H1 (cell line): ENCODE measurements around the gene DNAH10. TPM values are rescaled to one million over a fixed set of nuclear protein-coding genes. Genes with fewer than 3 reads are reported as not detected.

Experiments used
- SUZ12 ChIP-seq: fragments of 200-600 bp; sonication (generic); IDR thresholded peaks from 2 replicates; pipeline ENCODE4 v1.6.1; 2012; ENCODE audit warnings: mild to moderate bottlenecking, inconsistent platforms, low read length, moderate library complexity, mixed read lengths
- polyA plus RNA-seq, 7 experiments: library from polyadenylated mRNA; depleted of rRNA in 3 of 7; stranded (reverse) in 5 of 7; unstranded in 2 of 7; fragments of >200 nt in 5 of 7; fragments of 200-250 nt in 2 of 7; gene quantifications; 1 replicate in 5 of 7; 2 replicates in 1 of 7; 4 replicates in 1 of 7; pipeline versions ENCODE4 v1.2.1 to v1.2.3, GENCODE V29; 2011 to 2013; ENCODE audit warnings: missing spikeins in 2 of 7, mixed read lengths in 2 of 7
- total RNA-seq: library from RNA; stranded (reverse); fragmentation: NEBNext Ultra II Directional; extraction: Animal tissue kit (Norgen Biotek cat#: 25700); gene quantifications from 2 replicates; pipeline ENCODE4 v1.2.1, GENCODE V29; 2021
- TF ChIP-seq, protein P1 (sequence below): fragments of 300-600 bp; sonication (generic); IDR thresholded peaks from 2 replicates; pipeline ENCODE4 v1.7.1; 2012; ENCODE audit warnings: low read length, moderate library complexity, mild to moderate bottlenecking, inconsistent platforms; ENCODE audit not compliant: insufficient replicate concordance

Gene DNAH10
- total and polyA plus RNA-seq, 2 of the 8 experiments (the other 6 are each of a cell fraction or from before 2014, with no cell fraction given): 0.02 to 0.24 TPM

DNA sequence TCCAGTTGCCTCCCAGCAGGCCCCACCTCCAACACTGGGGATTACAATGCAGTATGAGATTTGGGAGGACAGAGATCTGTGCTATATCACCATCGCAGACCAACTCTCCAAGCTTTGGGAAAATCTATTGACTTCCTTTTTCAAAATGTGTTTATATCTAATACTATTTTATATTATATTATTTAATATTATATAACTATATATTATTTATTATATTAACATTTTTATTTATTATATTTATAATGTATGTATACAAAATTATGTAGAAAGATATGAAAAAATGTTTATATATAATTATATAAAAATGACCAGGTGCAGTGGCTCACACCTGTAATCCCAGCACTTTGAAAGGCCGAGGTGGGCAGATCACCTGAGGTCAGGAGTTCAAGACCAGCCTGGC, 36.4 kb downstream of the DNAH10 start (continued):
- TF ChIP-seq, protein P1, sequence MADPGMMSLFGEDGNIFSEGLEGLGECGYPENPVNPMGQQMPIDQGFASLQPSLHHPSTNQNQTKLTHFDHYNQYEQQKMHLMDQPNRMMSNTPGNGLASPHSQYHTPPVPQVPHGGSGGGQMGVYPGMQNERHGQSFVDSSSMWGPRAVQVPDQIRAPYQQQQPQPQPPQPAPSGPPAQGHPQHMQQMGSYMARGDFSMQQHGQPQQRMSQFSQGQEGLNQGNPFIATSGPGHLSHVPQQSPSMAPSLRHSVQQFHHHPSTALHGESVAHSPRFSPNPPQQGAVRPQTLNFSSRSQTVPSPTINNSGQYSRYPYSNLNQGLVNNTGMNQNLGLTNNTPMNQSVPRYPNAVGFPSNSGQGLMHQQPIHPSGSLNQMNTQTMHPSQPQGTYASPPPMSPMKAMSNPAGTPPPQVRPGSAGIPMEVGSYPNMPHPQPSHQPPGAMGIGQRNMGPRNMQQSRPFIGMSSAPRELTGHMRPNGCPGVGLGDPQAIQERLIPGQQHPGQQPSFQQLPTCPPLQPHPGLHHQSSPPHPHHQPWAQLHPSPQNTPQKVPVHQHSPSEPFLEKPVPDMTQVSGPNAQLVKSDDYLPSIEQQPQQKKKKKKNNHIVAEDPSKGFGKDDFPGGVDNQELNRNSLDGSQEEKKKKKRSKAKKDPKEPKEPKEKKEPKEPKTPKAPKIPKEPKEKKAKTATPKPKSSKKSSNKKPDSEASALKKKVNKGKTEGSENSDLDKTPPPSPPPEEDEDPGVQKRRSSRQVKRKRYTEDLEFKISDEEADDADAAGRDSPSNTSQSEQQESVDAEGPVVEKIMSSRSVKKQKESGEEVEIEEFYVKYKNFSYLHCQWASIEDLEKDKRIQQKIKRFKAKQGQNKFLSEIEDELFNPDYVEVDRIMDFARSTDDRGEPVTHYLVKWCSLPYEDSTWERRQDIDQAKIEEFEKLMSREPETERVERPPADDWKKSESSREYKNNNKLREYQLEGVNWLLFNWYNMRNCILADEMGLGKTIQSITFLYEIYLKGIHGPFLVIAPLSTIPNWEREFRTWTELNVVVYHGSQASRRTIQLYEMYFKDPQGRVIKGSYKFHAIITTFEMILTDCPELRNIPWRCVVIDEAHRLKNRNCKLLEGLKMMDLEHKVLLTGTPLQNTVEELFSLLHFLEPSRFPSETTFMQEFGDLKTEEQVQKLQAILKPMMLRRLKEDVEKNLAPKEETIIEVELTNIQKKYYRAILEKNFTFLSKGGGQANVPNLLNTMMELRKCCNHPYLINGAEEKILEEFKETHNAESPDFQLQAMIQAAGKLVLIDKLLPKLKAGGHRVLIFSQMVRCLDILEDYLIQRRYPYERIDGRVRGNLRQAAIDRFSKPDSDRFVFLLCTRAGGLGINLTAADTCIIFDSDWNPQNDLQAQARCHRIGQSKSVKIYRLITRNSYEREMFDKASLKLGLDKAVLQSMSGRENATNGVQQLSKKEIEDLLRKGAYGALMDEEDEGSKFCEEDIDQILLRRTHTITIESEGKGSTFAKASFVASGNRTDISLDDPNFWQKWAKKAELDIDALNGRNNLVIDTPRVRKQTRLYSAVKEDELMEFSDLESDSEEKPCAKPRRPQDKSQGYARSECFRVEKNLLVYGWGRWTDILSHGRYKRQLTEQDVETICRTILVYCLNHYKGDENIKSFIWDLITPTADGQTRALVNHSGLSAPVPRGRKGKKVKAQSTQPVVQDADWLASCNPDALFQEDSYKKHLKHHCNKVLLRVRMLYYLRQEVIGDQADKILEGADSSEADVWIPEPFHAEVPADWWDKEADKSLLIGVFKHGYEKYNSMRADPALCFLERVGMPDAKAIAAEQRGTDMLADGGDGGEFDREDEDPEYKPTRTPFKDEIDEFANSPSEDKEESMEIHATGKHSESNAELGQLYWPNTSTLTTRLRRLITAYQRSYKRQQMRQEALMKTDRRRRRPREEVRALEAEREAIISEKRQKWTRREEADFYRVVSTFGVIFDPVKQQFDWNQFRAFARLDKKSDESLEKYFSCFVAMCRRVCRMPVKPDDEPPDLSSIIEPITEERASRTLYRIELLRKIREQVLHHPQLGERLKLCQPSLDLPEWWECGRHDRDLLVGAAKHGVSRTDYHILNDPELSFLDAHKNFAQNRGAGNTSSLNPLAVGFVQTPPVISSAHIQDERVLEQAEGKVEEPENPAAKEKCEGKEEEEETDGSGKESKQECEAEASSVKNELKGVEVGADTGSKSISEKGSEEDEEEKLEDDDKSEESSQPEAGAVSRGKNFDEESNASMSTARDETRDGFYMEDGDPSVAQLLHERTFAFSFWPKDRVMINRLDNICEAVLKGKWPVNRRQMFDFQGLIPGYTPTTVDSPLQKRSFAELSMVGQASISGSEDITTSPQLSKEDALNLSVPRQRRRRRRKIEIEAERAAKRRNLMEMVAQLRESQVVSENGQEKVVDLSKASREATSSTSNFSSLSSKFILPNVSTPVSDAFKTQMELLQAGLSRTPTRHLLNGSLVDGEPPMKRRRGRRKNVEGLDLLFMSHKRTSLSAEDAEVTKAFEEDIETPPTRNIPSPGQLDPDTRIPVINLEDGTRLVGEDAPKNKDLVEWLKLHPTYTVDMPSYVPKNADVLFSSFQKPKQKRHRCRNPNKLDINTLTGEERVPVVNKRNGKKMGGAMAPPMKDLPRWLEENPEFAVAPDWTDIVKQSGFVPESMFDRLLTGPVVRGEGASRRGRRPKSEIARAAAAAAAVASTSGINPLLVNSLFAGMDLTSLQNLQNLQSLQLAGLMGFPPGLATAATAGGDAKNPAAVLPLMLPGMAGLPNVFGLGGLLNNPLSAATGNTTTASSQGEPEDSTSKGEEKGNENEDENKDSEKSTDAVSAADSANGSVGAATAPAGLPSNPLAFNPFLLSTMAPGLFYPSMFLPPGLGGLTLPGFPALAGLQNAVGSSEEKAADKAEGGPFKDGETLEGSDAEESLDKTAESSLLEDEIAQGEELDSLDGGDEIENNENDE: no peak
- no peak for TF ChIP-seq SUZ12
